Measurements from ENCODE around the gene RMND5A. TPM values are rescaled to one million over a fixed set of nuclear protein-coding genes. Genes with fewer than 3 reads are reported as not detected.

The RMND5A gene
- total RNA-seq, 1 donor from 2014 or later = 64.0 TPM

GRCh38 chr2:86758405-86758804 lies 38.3 kb downstream of the RMND5A start:
- DNase-seq (ENCODE audit: low spot score in 2 of 2) (no peak), FAIRE-seq (no peak)

GRCh38 chr2:86760371-86760770 lies 40.3 kb downstream of the RMND5A start:
- FAIRE-seq (no peak), DNase-seq (ENCODE audit: low spot score in 2 of 2) (no peak)

GRCh38 chr2:86764661-86765309 lies 44.7 kb downstream of the RMND5A start:
- no peak for FAIRE-seq
- DNase-seq (ENCODE audit: low spot score in 2 of 2) = no peak

- DNase-seq (ENCODE audit: low spot score in 2 of 2) = no peak
- FAIRE-seq = no peak
Observed at GRCh38 chr2:86765310-86765695, 45.2 kb downstream of the RMND5A start.

GRCh38 chr2:86768189-86768949 lies 48.3 kb downstream of the RMND5A start:
- FAIRE-seq (no peak), DNase-seq (ENCODE audit: low spot score in 2 of 2) (no peak)

- no peak for FAIRE-seq
- DNase-seq (ENCODE audit: low spot score in 2 of 2) = no peak
Observed at GRCh38 chr2:86769838-86770237, 49.7 kb downstream of the RMND5A start.

GRCh38 chr2:86770816-86771301 lies 50.8 kb downstream of the RMND5A start:
- no peak for FAIRE-seq
- no peak for DNase-seq (ENCODE audit: low spot score in 2 of 2)

- DNase-seq (ENCODE audit: low spot score in 2 of 2) = no peak
- no peak for FAIRE-seq
Observed at GRCh38 chr2:86772611-86773010, 52.5 kb downstream of the RMND5A start.

GRCh38 chr2:86774862-86775261 lies 54.8 kb downstream of the RMND5A start:
- FAIRE-seq (no peak), DNase-seq (ENCODE audit: low spot score in 2 of 2) (no peak)

GRCh38 chr2:86775338-86775737 lies 55.2 kb downstream of the RMND5A start:
- DNase-seq (ENCODE audit: low spot score in 2 of 2) = no peak
- FAIRE-seq = no peak

GRCh38 chr2:86776532-86776931 lies 56.4 kb downstream of the RMND5A start:
- DNase-seq (ENCODE audit: low spot score in 2 of 2) = no peak
- FAIRE-seq = no peak

- no peak for DNase-seq (ENCODE audit: low spot score in 2 of 2)
- no peak for FAIRE-seq
Observed at GRCh38 chr2:86778957-86779356, 58.9 kb downstream of the RMND5A start.

GRCh38 chr2:86779971-86780370 lies 59.9 kb downstream of the RMND5A start:
- no peak for FAIRE-seq
- no peak for DNase-seq (ENCODE audit: low spot score in 2 of 2)

- FAIRE-seq = no peak
- DNase-seq (ENCODE audit: low spot score in 2 of 2) = no peak
Observed at GRCh38 chr2:86781363-86781762, 61.3 kb downstream of the RMND5A start.

GRCh38 chr2:86782748-86783147 lies 62.7 kb downstream of the RMND5A start:
- DNase-seq (ENCODE audit: low spot score in 2 of 2) (no peak), FAIRE-seq (no peak)

GRCh38 chr2:86783615-86784339 lies 63.7 kb downstream of the RMND5A start:
- FAIRE-seq = no peak

GRCh38 chr2:86785456-86785855 lies 65.4 kb downstream of the RMND5A start:
- no peak for FAIRE-seq
- no peak for DNase-seq (ENCODE audit: low spot score in 2 of 2)

More at GRCh38 chr2:86783615-86784339, 63.7 kb downstream of the RMND5A start:
- DNase-seq (ENCODE audit: low spot score in 2 of 2) = no peak

GRCh38 chr2:86786001-86786536 lies 66.0 kb downstream of the RMND5A start:
- FAIRE-seq (no peak), DNase-seq (ENCODE audit: low spot score in 2 of 2) (no peak)

GRCh38 chr2:86787736-86788135 lies 67.6 kb downstream of the RMND5A start:
- DNase-seq (ENCODE audit: low spot score in 2 of 2) = no peak
- no peak for FAIRE-seq

- DNase-seq (ENCODE audit: low spot score in 2 of 2) = no peak
- FAIRE-seq = no peak
Observed at GRCh38 chr2:86788165-86788564, 68.1 kb downstream of the RMND5A start.
